ENCODE data around the gene TAS1R2.
"Not testable (repeated sequence)": the region's sequence is repeated elsewhere in the genome, so short reads cannot be mapped to it uniquely, and the experiment has no call there.

TAS1R2 gene

DNA sequence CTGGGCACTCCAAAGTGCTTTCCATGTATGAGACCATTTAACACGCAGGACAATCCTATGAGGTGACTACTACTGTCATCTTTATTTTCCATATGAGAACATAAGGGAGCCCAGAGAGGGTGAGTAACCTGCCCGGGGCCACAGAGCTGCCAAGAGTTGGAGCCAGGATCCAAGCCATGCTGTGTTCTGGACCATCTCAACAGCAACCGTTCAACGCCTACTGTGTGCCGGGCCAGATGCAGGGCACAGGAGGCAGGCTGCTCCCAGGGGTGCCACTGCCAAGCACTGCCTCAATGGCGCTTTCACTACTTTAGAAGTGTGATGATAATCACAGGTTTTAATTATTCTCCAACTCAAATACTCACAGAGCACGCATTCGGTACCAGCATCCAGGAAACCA is 39.1 kb upstream of the TAS1R2 start:
- Histone ChIP-seq H3K36me3 (ENCODE audit: control insufficient read depth, low read depth, low read length) (no peaks in the 10 kb centered on the region), H3K27ac (ENCODE audit: low read length) (no peak overlapping the region), H3K9ac (ENCODE audit: low read length) (no peak overlapping the region), H3K4me3 (ENCODE audit: low read length) (no peak overlapping the region), H3K9me3 (ENCODE audit: control insufficient read depth, low read depth, low read length) (no peaks in the 10 kb centered on the region), H3K4me1 (ENCODE audit: control insufficient read depth, low read depth, low read length) (no peaks in the 10 kb centered on the region), H3K27me3 (ENCODE audit: control insufficient read depth, insufficient read depth, low read length) (peaks cover 12% of the 10 kb centered on the region)

DNA sequence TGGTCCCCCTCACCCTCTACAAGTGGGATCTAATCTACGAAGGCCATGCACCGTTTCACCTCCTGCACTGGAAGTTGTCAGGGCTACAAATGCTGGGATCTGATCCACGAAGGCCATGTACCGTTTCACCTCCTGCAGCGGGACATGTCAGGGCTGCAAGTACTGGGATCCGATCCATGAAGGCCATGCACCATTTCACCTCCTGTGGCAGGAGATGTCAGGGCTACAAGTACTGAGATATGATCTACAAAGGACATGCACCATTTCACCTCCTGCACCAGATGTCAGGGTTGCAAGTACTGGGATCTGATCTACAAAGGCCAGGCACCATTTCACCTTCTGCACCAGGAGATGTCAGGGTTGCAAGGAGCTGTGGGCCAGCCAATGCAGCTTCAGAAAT is 35.9 kb upstream of the TAS1R2 start:
- H3K27ac ChIP-seq (ENCODE audit: low read length), result no peak overlapping the region
- H3K9me3 ChIP-seq (ENCODE audit: control insufficient read depth, low read depth, low read length), result no peaks in the 10 kb centered on the region
- H3K9ac ChIP-seq (ENCODE audit: low read length), result no peak overlapping the region
- H3K36me3 ChIP-seq (ENCODE audit: control insufficient read depth, low read depth, low read length), result no peaks in the 10 kb centered on the region
- H3K27me3 ChIP-seq (ENCODE audit: control insufficient read depth, insufficient read depth, low read length), result no peaks in the 10 kb centered on the region
- H3K4me3 ChIP-seq (ENCODE audit: low read length), result no peak overlapping the region
- H3K4me1 ChIP-seq (ENCODE audit: control insufficient read depth, low read depth, low read length), result no peaks in the 10 kb centered on the region

DNA sequence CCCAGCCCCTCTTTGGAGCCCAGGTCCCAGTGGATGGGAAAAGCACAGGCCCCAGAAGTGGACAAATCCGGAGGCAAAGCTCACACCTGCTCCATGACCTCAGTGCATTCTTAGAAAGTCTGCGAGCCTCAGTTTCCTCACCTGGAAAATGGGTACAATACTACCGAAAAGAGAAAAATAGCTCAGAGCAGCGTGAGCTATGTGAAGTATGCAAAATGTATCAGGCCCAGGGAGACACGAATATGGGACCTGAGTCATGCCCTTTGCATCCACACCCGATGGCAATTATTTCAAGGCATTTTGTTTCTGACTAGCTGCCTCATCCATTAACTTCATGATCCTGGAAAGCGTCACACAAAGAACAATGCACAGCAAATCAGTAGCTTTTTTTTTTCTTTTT is 33.7 kb upstream of the TAS1R2 start:
- H3K4me3 ChIP-seq (ENCODE audit: low read length), result no peak overlapping the region
- H3K27me3 ChIP-seq (ENCODE audit: control insufficient read depth, insufficient read depth, low read length), result no peaks in the 10 kb centered on the region
- H3K4me1 ChIP-seq (ENCODE audit: control insufficient read depth, low read depth, low read length), result no peaks in the 10 kb centered on the region
- H3K27ac ChIP-seq (ENCODE audit: low read length), result no peak overlapping the region
- H3K9me3 ChIP-seq (ENCODE audit: control insufficient read depth, low read depth, low read length), result no peaks in the 10 kb centered on the region
- H3K9ac ChIP-seq (ENCODE audit: low read length), result no peak overlapping the region
- H3K36me3 ChIP-seq (ENCODE audit: control insufficient read depth, low read depth, low read length), result no peaks in the 10 kb centered on the region

DNA sequence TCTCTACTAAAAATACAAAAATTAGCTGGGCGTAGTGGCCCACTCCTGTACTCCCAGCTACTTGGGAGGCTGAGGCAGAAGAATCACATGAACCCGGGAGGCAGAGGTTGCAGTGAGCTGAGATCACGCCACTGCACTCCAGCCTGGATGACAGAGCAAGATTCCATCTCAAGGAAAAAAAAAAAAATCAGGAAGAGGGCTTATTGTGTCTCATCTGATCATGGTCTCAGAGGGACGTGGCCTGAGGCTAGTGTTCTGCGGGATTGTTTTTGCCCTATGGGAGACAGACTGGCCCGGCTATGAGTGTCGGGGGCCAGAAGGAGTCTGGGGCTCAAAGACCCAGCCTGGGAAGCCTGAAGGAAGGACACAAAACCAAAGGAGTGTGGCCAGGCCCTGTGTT is 32.4 kb upstream of the TAS1R2 start:
- not testable (repeated sequence) for H3K9ac ChIP-seq (ENCODE audit: low read length); H3K4me1 ChIP-seq (ENCODE audit: control insufficient read depth, low read depth, low read length); H3K27me3 ChIP-seq (ENCODE audit: control insufficient read depth, insufficient read depth, low read length); H3K36me3 ChIP-seq (ENCODE audit: control insufficient read depth, low read depth, low read length); H3K27ac ChIP-seq (ENCODE audit: low read length); H3K4me3 ChIP-seq (ENCODE audit: low read length); H3K9me3 ChIP-seq (ENCODE audit: control insufficient read depth, low read depth, low read length)

DNA sequence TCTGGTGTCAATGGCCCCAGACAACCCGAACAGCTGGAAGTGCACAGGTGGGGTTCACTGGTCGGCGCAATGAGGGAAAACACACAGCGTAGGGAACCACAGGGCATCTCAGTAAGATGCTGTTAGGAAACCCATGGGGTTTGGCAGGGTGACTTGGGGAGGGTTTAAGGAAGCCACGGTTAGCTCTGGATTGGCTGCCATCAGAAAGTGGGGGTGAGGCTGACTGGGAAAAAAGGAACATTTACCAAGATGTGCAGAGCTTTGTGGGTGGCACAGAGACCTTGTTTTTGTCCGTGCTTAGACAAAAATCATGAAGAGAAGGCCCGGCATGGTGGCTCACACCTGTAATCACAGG is 31.9 kb upstream of the TAS1R2 start:
- Histone ChIP-seq H3K27ac (ENCODE audit: low read length) (no peak overlapping the region), H3K36me3 (ENCODE audit: control insufficient read depth, low read depth, low read length) (no peaks in the 10 kb centered on the region), H3K27me3 (ENCODE audit: control insufficient read depth, insufficient read depth, low read length) (no peaks in the 10 kb centered on the region), H3K4me1 (ENCODE audit: control insufficient read depth, low read depth, low read length) (no peaks in the 10 kb centered on the region), H3K9ac (ENCODE audit: low read length) (no peak overlapping the region), H3K4me3 (ENCODE audit: low read length) (no peak overlapping the region), H3K9me3 (ENCODE audit: control insufficient read depth, low read depth, low read length) (no peaks in the 10 kb centered on the region)

DNA sequence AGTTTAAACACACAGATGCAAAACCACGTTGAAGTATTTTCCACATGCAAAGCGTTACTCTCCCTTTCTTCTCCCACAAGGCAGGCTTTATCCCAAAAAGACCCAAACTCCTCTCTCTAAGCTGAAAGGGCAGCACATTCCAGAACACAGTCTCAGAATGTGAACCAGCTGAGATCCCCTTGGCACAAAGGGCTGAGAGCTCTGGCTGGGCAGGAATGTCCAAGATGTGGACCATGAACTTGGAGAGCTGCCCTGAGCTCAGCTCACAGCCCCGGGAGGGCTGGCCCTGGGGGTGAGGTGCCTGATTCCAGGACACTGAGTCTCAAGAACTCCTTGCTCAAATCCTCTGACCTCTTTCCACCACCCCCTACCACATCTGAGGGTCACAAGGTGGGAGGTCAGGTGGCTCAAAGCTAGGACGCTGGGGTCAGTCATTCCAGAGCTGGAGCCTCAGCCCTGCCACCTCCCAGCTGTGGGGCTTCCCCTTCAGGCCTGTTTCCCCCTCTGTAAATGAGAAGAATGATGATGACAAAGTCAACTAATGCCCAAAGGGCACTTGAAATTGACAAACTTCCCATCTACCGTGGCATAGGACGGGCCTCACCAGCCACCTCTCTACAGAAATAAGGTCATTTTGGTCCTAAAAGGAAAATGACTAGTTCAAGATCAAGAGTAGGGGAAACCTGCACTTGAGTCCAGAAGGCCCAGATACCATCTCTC is 31.4 kb upstream of the TAS1R2 start:
- Histone ChIP-seq H3K36me3 (ENCODE audit: control insufficient read depth, low read depth, low read length) (peaks cover 3% of the 10 kb centered on the region), H3K27me3 (ENCODE audit: control insufficient read depth, insufficient read depth, low read length) (no peaks in the 10 kb centered on the region), H3K9me3 (ENCODE audit: control insufficient read depth, low read depth, low read length) (no peaks in the 10 kb centered on the region), H3K27ac (ENCODE audit: low read length) (no peak overlapping the region), H3K9ac (ENCODE audit: low read length) (no peak overlapping the region), H3K4me1 (ENCODE audit: control insufficient read depth, low read depth, low read length) (no peaks in the 10 kb centered on the region), H3K4me3 (ENCODE audit: low read length) (no peak overlapping the region)

- no peak overlapping the region for H3K27ac ChIP-seq (ENCODE audit: low read length)
These were observed 26.5 kb upstream of the TAS1R2 start for GRCh38 chr1:18886003-18886335.

DNA sequence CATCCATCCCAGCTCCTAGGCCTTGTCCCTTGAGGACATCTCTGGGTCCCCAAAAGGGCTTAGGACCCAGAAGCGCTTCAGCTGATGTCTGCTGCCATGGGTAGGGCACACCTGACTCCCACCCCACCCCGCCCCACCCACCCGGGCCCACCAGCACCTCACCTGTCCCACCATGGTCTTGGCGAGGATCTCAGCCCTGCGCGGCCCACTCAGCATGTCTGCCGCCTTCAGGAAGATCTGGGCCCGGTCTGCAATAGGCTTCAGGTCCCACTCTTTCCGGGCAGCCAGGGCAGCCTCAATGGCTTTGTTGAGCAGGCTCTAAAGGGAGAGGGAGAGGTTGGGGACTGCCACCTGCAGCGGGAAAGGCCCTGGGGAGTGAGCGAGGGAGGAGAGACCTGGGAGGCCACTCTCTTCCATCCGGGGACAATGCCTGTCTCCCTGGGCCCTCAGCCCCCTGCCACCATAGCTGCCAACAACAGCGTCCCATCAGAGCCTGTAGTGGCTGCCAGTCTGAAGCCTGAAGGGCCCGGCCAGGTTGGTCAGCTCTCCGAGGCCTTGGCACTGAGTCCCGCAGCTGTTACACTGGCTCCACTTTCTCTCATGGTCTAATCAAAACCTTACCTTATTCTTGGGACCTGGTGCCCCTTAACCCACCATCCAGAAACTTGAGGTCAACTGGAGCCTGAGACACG is 26.0 kb upstream of the TAS1R2 start:
- Histone ChIP-seq H3K9me3 (ENCODE audit: control insufficient read depth, low read depth, low read length) (no peaks in the 10 kb centered on the region), H3K4me3 (ENCODE audit: low read length) (no peak overlapping the region), H3K27me3 (ENCODE audit: control insufficient read depth, insufficient read depth, low read length) (no peaks in the 10 kb centered on the region), H3K27ac (ENCODE audit: low read length) (no peak overlapping the region), H3K36me3 (ENCODE audit: control insufficient read depth, low read depth, low read length) (peaks cover 11% of the 10 kb centered on the region), H3K4me1 (ENCODE audit: control insufficient read depth, low read depth, low read length) (no peaks in the 10 kb centered on the region), H3K9ac (ENCODE audit: low read length) (no peak overlapping the region)

More at GRCh38 chr1:18886003-18886335, 26.5 kb upstream of the TAS1R2 start:
- Histone ChIP-seq H3K4me1 (ENCODE audit: control insufficient read depth, low read depth, low read length) (no peaks in the 10 kb centered on the region), H3K9me3 (ENCODE audit: control insufficient read depth, low read depth, low read length) (no peaks in the 10 kb centered on the region), H3K4me3 (ENCODE audit: low read length) (no peak overlapping the region), H3K9ac (ENCODE audit: low read length) (no peak overlapping the region), H3K27me3 (ENCODE audit: control insufficient read depth, insufficient read depth, low read length) (no peaks in the 10 kb centered on the region), H3K36me3 (ENCODE audit: control insufficient read depth, low read depth, low read length) (peaks cover 11% of the 10 kb centered on the region)

GRCh38 chr1:18884727-18885126 is 25.3 kb upstream of the TAS1R2 start:
- Histone ChIP-seq H3K36me3 (ENCODE audit: control insufficient read depth, low read depth, low read length) (peaks cover 11% of the 10 kb centered on the region), H3K9me3 (ENCODE audit: control insufficient read depth, low read depth, low read length) (no peaks in the 10 kb centered on the region), H3K27ac (ENCODE audit: low read length) (no peak overlapping the region), H3K4me1 (ENCODE audit: control insufficient read depth, low read depth, low read length) (no peaks in the 10 kb centered on the region), H3K27me3 (ENCODE audit: control insufficient read depth, insufficient read depth, low read length) (no peaks in the 10 kb centered on the region), H3K9ac (ENCODE audit: low read length) (no peak overlapping the region), H3K4me3 (ENCODE audit: low read length) (no peak overlapping the region)

DNA sequence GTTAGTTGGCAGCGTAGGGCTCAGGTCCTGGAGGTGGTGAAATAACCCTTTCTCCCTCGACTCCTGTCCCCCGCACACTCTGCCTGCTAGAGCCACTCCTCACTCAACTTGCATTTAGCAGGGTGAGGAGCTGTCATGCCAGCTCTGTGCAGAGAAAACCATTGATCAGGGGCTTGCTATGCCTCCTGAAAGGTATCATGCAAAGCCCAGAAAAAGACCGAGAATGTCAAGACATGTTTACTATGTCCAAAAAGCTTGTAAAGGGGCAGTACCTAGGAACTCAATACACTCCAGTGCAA is 24.9 kb upstream of the TAS1R2 start:
- Histone ChIP-seq H3K9ac (ENCODE audit: low read length) (no peak overlapping the region), H3K9me3 (ENCODE audit: control insufficient read depth, low read depth, low read length) (no peaks in the 10 kb centered on the region), H3K27me3 (ENCODE audit: control insufficient read depth, insufficient read depth, low read length) (no peaks in the 10 kb centered on the region), H3K4me3 (ENCODE audit: low read length) (no peak overlapping the region), H3K27ac (ENCODE audit: low read length) (no peak overlapping the region), H3K4me1 (ENCODE audit: control insufficient read depth, low read depth, low read length) (no peaks in the 10 kb centered on the region), H3K36me3 (ENCODE audit: control insufficient read depth, low read depth, low read length) (peaks cover 11% of the 10 kb centered on the region)

- H3K4me3 ChIP-seq (ENCODE audit: low read length), result no peak overlapping the region
- no peaks in the 10 kb centered on the region for H3K4me1 ChIP-seq (ENCODE audit: control insufficient read depth, low read depth, low read length)
- no peak overlapping the region for H3K27ac ChIP-seq (ENCODE audit: low read length)
- no peak overlapping the region for H3K9ac ChIP-seq (ENCODE audit: low read length)
- H3K36me3 ChIP-seq (ENCODE audit: control insufficient read depth, low read depth, low read length), result peaks cover 11% of the 10 kb centered on the region
- H3K27me3 ChIP-seq (ENCODE audit: control insufficient read depth, insufficient read depth, low read length), result no peaks in the 10 kb centered on the region
- H3K9me3 ChIP-seq (ENCODE audit: control insufficient read depth, low read depth, low read length), result no peaks in the 10 kb centered on the region
These were observed 24.4 kb upstream of the TAS1R2 start for GRCh38 chr1:18883636-18884418.

DNA sequence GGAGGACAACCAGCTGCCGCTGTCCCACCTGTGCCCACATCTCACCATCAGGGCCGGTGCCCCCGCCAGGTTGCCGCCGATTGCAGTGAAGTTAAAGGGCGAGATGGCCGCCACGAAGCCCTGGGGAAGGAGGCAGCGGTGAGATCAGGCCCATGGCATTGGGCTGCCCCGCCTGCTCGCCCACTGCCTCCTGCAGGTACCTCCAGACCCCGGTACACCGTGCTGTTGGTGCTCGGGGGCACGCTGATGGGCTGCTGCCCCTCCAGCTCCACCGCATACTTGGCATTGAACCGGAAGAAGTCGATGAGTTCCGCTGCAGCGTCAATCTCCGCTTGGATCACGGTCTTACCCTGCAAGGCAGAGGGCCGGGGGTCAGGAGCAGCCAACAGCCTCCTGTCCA is 23.6 kb upstream of the TAS1R2 start:
- H3K4me3 ChIP-seq (ENCODE audit: low read length), result no peak overlapping the region
- H3K9ac ChIP-seq (ENCODE audit: low read length), result no peak overlapping the region
- H3K27ac ChIP-seq (ENCODE audit: low read length), result no peak overlapping the region
- H3K27me3 ChIP-seq (ENCODE audit: control insufficient read depth, insufficient read depth, low read length), result no peaks in the 10 kb centered on the region
- H3K4me1 ChIP-seq (ENCODE audit: control insufficient read depth, low read depth, low read length), result no peaks in the 10 kb centered on the region
- H3K36me3 ChIP-seq (ENCODE audit: control insufficient read depth, low read depth, low read length), result peaks cover 11% of the 10 kb centered on the region
- H3K9me3 ChIP-seq (ENCODE audit: control insufficient read depth, low read depth, low read length), result no peaks in the 10 kb centered on the region
